Stimulated activated CD4-positive, alpha-beta T cell treated with anti-CD3 and anti-CD28 coated beads, Interleukin-4, amount 100 ng/mL, for 1 hour (primary cell): Measurements from ENCODE around the gene NMNAT1.
A peak's percentile ranks its signal among the peaks of the same experiment; 100 is the strongest.
"Not testable (repeated sequence)": the region's sequence is repeated elsewhere in the genome, so short reads cannot be mapped to it uniquely, and the experiment has no call there.

Experiments used
- DNase-seq: peaks from one replicate; pipeline ENCODE4 v3.0.0-alpha.2; 2020

Gene NMNAT1

GRCh38 chr1:10020678-10021077 lies 77.4 kb downstream of the NMNAT1 start:
- DNase-seq, result not testable (repeated sequence)

DNA sequence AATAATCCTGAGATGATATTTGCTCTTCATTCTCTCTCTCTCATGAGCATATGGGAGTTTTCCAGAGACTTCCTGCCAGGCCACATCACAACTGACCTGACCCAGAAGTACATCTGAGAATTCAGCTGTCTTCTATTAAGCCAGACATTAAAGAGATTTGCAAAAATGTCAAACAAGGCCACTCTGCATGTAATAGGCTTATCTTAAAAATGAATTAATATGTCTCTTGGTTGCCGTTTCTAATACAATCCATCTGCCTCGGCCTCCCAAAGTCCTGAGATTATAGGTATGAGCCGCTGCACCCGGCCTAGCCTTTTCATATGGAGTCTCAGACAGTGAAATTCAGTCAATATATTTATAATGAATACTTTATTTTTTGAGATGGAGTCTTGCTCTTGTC lies 78.7 kb downstream of the NMNAT1 start:
- DNase-seq, result not testable (repeated sequence)

DNA sequence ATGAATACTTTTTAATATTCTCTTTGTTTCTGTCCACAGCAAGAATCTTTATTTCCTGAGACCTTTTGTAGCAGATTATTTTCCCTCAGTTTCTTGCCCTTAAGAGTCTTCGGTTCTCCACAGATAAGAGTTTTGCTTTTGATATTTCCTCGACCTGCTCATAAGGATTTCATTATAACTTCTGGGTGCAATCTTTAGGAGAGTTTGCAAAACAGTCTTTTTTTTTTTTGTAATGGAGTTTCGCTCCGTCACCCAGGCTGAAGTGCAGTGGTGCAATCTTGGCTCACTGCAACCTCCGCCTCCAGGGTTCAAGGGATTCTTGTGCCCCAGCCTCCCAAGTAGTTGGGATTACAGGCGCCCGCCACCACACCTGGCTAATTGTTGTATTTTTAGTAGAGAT lies 79.4 kb downstream of the NMNAT1 start:
- no peak for DNase-seq

- no peak for DNase-seq
Observed at GRCh38 chr1:10025354-10025753, 82.1 kb downstream of the NMNAT1 start.

DNA sequence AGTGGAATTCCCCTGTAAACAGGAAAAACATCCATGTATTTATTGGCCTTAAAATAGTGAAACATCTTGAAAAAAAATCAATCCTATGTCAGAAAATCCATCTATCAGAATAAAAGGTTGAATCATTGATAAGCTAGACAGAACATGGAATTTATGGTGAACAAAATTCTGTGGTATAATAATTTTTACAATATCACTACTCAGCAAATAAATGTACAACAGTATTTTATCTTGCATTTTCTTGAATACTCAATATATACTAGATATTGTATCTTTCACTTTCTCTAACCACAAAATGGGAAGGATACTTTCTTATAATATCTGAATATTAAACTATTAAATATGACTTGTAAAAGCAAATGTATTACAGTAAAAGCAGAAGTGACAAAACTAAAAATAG lies 83.8 kb downstream of the NMNAT1 start:
- no peak for DNase-seq

DNA sequence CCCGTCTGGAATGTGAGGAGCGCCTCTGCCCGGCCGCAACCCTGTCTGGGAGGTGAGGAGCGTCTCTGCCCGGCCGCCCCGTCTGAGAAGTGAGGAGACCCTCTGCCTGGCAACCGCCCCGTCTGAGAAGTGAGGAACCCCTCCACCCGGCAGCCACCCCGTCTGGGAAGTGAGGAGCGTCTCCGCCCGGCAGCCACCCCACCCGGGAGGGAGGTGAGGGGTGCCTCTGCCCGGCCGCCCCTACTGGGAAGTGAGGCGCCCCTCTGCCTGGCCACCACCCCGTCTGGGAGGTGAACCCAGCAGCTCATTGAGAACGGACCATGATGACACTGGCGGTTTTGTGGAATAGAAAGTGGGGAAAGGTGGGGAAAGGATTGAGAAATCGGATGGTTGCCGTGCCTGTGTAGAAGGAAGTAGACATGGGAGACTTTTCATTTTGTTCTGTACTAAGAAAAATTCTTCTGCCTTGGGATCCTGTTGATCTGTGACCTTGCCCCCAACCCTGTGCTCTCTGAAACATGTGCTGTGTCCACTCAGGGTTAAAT lies 85.8 kb downstream of the NMNAT1 start:
- not testable (repeated sequence) for DNase-seq

DNA sequence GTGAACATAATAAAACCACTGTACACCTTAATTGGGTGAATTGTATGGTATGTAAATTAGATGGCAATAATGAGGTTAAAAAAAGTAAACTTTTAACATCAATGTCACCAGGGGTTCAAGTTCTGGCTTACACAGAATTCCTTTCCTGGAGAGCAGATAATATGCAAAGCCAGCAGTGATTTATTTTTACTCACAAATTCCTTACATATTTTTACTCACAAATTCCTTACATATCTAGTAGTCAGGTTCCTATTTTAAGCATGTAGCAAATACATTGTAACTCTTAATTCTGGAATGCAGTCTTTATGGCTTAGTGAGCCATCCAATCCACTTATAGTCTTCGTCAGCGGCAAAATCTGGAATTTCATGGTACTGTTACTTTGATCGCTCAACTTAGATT lies 88.2 kb downstream of the NMNAT1 start:
- no peak for DNase-seq

- DNase-seq, result peak; percentile 99
Observed at GRCh38 chr1:10032590-10033358, 89.5 kb downstream of the NMNAT1 start, which contains the start of gene UBE4B. TSS of gene UBE4B (plus strand) at chr1:10032958. CDS start at chr1:10033671, 713 bp downstream.

DNA sequence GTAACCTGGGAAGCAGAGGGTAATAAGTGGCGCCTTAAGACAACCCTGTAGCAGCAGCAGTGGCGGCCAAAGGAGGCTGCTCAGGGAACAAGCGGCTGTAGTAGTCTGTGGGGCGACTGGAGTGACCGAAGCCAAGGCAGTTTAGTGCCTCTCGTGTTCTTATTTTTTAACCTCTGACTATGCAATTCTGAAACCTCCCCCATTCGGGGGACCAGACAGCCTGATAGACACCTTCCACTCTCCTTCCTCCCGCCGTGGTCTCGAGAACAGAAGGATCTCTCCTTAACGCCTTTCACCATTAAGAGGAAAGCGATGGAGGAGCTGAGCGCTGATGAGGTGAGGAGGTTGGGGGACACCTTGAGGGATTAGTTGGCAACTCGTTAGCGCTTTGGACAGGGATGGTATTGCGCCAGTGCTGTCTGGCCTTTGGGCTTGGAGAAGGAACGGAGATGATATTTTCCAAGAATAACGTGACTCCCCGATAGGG lies 90.1 kb downstream of the NMNAT1 start:
- no peak for DNase-seq
